ENCODE measurements around the gene MISP.

GRCh38 chr19:787536-787935 is 36.6 kb downstream of the MISP start:
- TF ChIP-seq PATZ1 (CRISPR knock-in tag; IDR thresholded peaks at IDR 0.05; ENCODE audit: borderline replicate concordance) (no peak), ZFP30 (CRISPR knock-in tag; IDR thresholded peaks at IDR 0.05) (no peak), BACH2 (CRISPR knock-in tag; IDR thresholded peaks at IDR 0.05; ENCODE audit: borderline replicate concordance) (no peak), GLIS3 (CRISPR knock-in tag; IDR thresholded peaks at IDR 0.05) (no peak)
